H9 (cell line): ENCODE data around the gene SEL1L. TPM values are rescaled to one million over a fixed set of nuclear protein-coding genes. Genes with fewer than 3 reads are reported as not detected.

ENCODE experiments used
- DNase-seq: peaks from one replicate; pipeline ENCODE4 v3.0.0-alpha.2; 2017
- H2AFZ ChIP-seq: one replicate; pipeline ENCODE4 v1.6.1; 2013; ENCODE audit warnings: mild to moderate bottlenecking, low read length, control low read depth, moderate library complexity
- H2AK5ac ChIP-seq: 2 replicates; pipeline ENCODE4 v1.6.1; 2013; ENCODE audit warnings: low read length, control low read depth, mixed read lengths; ENCODE audit not compliant: insufficient read length
- H2BK120ac ChIP-seq: one replicate; pipeline ENCODE4 v1.6.1; 2013; ENCODE audit warnings: low read depth, mild to moderate bottlenecking, low read length, control low read depth, inconsistent platforms; ENCODE audit not compliant: poor library complexity, severe bottlenecking
- H2BK12ac ChIP-seq: 2 replicates; pipeline ENCODE4 v1.6.1; 2013; ENCODE audit warnings: low read length, control low read depth, mixed read lengths, low read depth; ENCODE audit not compliant: insufficient read length
- H2BK15ac ChIP-seq: 2 replicates; pipeline ENCODE4 v1.6.1; 2013; ENCODE audit warnings: low read depth, low read length, control low read depth
- H2BK20ac ChIP-seq: one replicate; pipeline ENCODE4 v1.6.1; 2013; ENCODE audit warnings: low read depth, mild to moderate bottlenecking, low read length, control low read depth, inconsistent platforms; ENCODE audit not compliant: poor library complexity, severe bottlenecking
- H2BK5ac ChIP-seq: 2 replicates; pipeline ENCODE4 v1.6.1; 2013; ENCODE audit warnings: low read length, control low read depth, mixed read lengths; ENCODE audit not compliant: insufficient read length
- H3K14ac ChIP-seq: 2 replicates; pipeline ENCODE4 v1.6.1; 2013; ENCODE audit warnings: low read length, control low read depth; ENCODE audit not compliant: insufficient read depth
- H3K18ac ChIP-seq: 2 replicates; pipeline ENCODE4 v1.6.1; 2013; ENCODE audit warnings: low read depth, mild to moderate bottlenecking, mixed read lengths, low read length, control low read depth; ENCODE audit not compliant: insufficient read length
- H3K23ac ChIP-seq: 2 replicates; pipeline ENCODE4 v1.6.1; 2013; ENCODE audit warnings: low read length, control low read depth, mixed read lengths, low read depth; ENCODE audit not compliant: insufficient read length
- H3K23me2 ChIP-seq: 2 replicates; pipeline ENCODE4 v1.6.1; 2013; ENCODE audit warnings: low read depth, mild to moderate bottlenecking, mixed read lengths, low read length, control low read depth; ENCODE audit not compliant: insufficient read length, poor library complexity, severe bottlenecking
- H3K27ac ChIP-seq: 2 replicates; pipeline ENCODE4 v1.5.1; 2013; ENCODE audit warnings: low read length, control low read depth, mixed read lengths, low read depth; ENCODE audit not compliant: insufficient read length
- H3K27me3 ChIP-seq: 2 replicates; pipeline ENCODE4 v1.6.1; 2013; ENCODE audit warnings: low read length, control low read depth, inconsistent platforms; ENCODE audit not compliant: insufficient read depth
- H3K4ac ChIP-seq: 2 replicates; pipeline ENCODE4 v1.6.1; 2013; ENCODE audit warnings: low read depth, mild to moderate bottlenecking, control low read depth, inconsistent platforms, low read length, moderate library complexity
- H3K4me1 ChIP-seq: 2 replicates; pipeline ENCODE4 v1.6.1; 2013; ENCODE audit warnings: low read length, control low read depth, inconsistent platforms; ENCODE audit not compliant: insufficient read depth
- H3K4me2 ChIP-seq: 2 replicates; pipeline ENCODE4 v1.6.1; 2013; ENCODE audit warnings: low read length, control low read depth, mixed read lengths; ENCODE audit not compliant: insufficient read length, insufficient read depth
- H3K56ac ChIP-seq: 2 replicates; pipeline ENCODE4 v1.6.1; 2013; ENCODE audit warnings: low read depth, mild to moderate bottlenecking, mixed read lengths, low read length, control low read depth; ENCODE audit not compliant: insufficient read length
- H3K79me1 ChIP-seq: 2 replicates; pipeline ENCODE4 v1.6.1; 2013; ENCODE audit warnings: low read depth, mild to moderate bottlenecking, moderate library complexity, low read length, control low read depth, inconsistent platforms; ENCODE audit not compliant: insufficient read depth, poor library complexity, severe bottlenecking
- H3K79me2 ChIP-seq: 2 replicates; pipeline ENCODE4 v1.6.1; 2013; ENCODE audit warnings: low read length, control low read depth, inconsistent platforms; ENCODE audit not compliant: insufficient read depth
- H3K9ac ChIP-seq: 2 replicates; pipeline ENCODE4 v1.6.1; 2013; ENCODE audit warnings: low read length, control low read depth, mixed read lengths; ENCODE audit not compliant: insufficient read length; ENCODE audit errors: extremely low read depth
- H3K9me3 ChIP-seq: one replicate; pipeline ENCODE4 v1.6.1; 2013; ENCODE audit warnings: low read depth, low read length, inconsistent platforms; ENCODE audit not compliant: control insufficient read depth
- H3T11ph ChIP-seq: one replicate; pipeline ENCODE4 v1.6.1; 2013; ENCODE audit warnings: mild to moderate bottlenecking, low read length, control low read depth, inconsistent platforms
- H4K20me1 ChIP-seq: one replicate; pipeline ENCODE4 v1.6.1; 2013; ENCODE audit not compliant: control insufficient read depth, insufficient read length, insufficient read depth
- H4K5ac ChIP-seq: 2 replicates; pipeline ENCODE4 v1.6.1; 2013; ENCODE audit warnings: low read depth, mild to moderate bottlenecking, mixed read lengths, low read length, control low read depth; ENCODE audit not compliant: insufficient read length
- H4K8ac ChIP-seq: replicated peaks from 2 replicates; pipeline ENCODE4 v1.6.1; 2013; ENCODE audit warnings: low read length, control low read depth, mixed read lengths, low read depth; ENCODE audit not compliant: insufficient read length
- H4K91ac ChIP-seq: 2 replicates; pipeline ENCODE4 v1.6.1; 2013; ENCODE audit warnings: low read depth, mild to moderate bottlenecking, moderate library complexity, mixed read lengths, low read length, control low read depth; ENCODE audit not compliant: insufficient read length
- H3K27ac Mint-ChIP-seq, 3 experiments: 2 replicates in 2 of 3; 3 replicates in 1 of 3; pipeline ENCODE4 v1.8.0; 2020 to 2021; ENCODE audit warnings: mixed read lengths in 3 of 3, mild to moderate bottlenecking in 1 of 3, moderate library complexity in 1 of 3
- H3K27me3 Mint-ChIP-seq: 2 replicates; pipeline ENCODE4 v1.8.0; 2021; ENCODE audit warnings: low read depth, mild to moderate bottlenecking, moderate library complexity, mixed read lengths
- H3K36me3 Mint-ChIP-seq, 3 experiments: 2 replicates in 2 of 3; 3 replicates in 1 of 3; pipeline ENCODE4 v1.8.0; 2020 to 2021; ENCODE audit warnings: low read depth in 3 of 3, mixed read lengths in 3 of 3; ENCODE audit not compliant: insufficient read depth in 1 of 3
- H3K4me1 Mint-ChIP-seq, 2 experiments: 2 replicates each; pipeline ENCODE4 v1.8.0; 2020; ENCODE audit warnings: mixed read lengths in 2 of 2
- H3K4me3 Mint-ChIP-seq, 2 experiments: 2 replicates in 1 of 2; 3 replicates in 1 of 2; pipeline ENCODE4 v1.8.0; 2020 to 2021; ENCODE audit warnings: mild to moderate bottlenecking in 2 of 2, mixed read lengths in 2 of 2, moderate library complexity in 1 of 2
- H3K9me3 Mint-ChIP-seq, 2 experiments: 2 replicates in 1 of 2; 3 replicates in 1 of 2; pipeline ENCODE4 v1.8.0; 2020; ENCODE audit warnings: mild to moderate bottlenecking in 2 of 2, mixed read lengths in 2 of 2, moderate library complexity in 1 of 2
- WGBS: extraction: QIAGEN DNeasy Blood & Tissue Kit; methylation state at CpG from one replicate; pipeline ENCODE4 v1.1.7; 2013; ENCODE audit warnings: missing lambda C conversion rate, low lambda C conversion rate, mixed read lengths; ENCODE audit not compliant: insufficient read length; ENCODE audit errors: extremely low coverage; 5-methylcytosine and 5-hydroxymethylcytosine counted together
- total RNA-seq: library from RNA; stranded (reverse); gene quantifications from 2 replicates; pipeline ENCODE4 v1.2.1, GENCODE V29; 2021
- TF ChIP-seq, protein P1 (sequence below): fragments of 200-600 bp; sonication (generic); conservative IDR thresholded peaks from 3 replicates; pipeline ENCODE4 v1.8.0; 2021; ENCODE audit warnings: antibody characterized with exemption, mild to moderate bottlenecking

Gene SEL1L
- total RNA-seq, 1 experiment from 2014 or later = 27.5 TPM

- H3K9me3 ChIP-seq = no peaks in the 10 kb centered on the region
- Mint-ChIP-seq H3K36me3 (no peaks in the 10 kb centered on the region), H3K4me3 (no peak overlapping the region), H3K27ac (no peak overlapping the region; a peak in 1 of 7 replicates), H3K9me3 (0 out of 5 replicates have a peak, but pooled peaks cover 0 to 1% of the 10 kb centered on the region in 2 experiments), H3K27me3 (peaks cover 41% of the 10 kb centered on the region), H3K4me1 (peaks cover 24 to 25% of the 10 kb centered on the region in 2 experiments)
- no peak overlapping the region for H2BK15ac ChIP-seq
- no CpG with 5 or more reads among the region's 2 CpGs for WGBS
- no peak overlapping the region for H3K4ac ChIP-seq
- H3K79me1 ChIP-seq = no peaks in the 10 kb centered on the region
- H3K18ac ChIP-seq = no peak overlapping the region
- no peaks in the 10 kb centered on the region for H4K20me1 ChIP-seq
- DNase-seq = no peak
- H3K4me2 ChIP-seq = no peak overlapping the region
- H2AK5ac ChIP-seq = no peak overlapping the region
- no peak overlapping the region for H4K5ac ChIP-seq
- H3K27ac ChIP-seq = no peak overlapping the region
- no peak overlapping the region for H2BK20ac ChIP-seq
- H4K91ac ChIP-seq = no peak overlapping the region
- no peak overlapping the region for H3K23ac ChIP-seq
- no peak overlapping the region for H3K14ac ChIP-seq
- H2BK12ac ChIP-seq = no peak overlapping the region
- no peak overlapping the region for H2BK120ac ChIP-seq
- H4K8ac ChIP-seq = no peak overlapping the region
- H3K4me1 ChIP-seq = no peaks in the 10 kb centered on the region
- no peak overlapping the region for H2AFZ ChIP-seq
- H3K9ac ChIP-seq = no peak overlapping the region
- H3K79me2 ChIP-seq = no peaks in the 10 kb centered on the region
- H3K23me2 ChIP-seq = no peaks in the 10 kb centered on the region
- no peaks in the 10 kb centered on the region; the same call in 1 of the 2 replicates for H3K27me3 ChIP-seq
- H3T11ph ChIP-seq = no peak overlapping the region
- TF ChIP-seq, protein P1, sequence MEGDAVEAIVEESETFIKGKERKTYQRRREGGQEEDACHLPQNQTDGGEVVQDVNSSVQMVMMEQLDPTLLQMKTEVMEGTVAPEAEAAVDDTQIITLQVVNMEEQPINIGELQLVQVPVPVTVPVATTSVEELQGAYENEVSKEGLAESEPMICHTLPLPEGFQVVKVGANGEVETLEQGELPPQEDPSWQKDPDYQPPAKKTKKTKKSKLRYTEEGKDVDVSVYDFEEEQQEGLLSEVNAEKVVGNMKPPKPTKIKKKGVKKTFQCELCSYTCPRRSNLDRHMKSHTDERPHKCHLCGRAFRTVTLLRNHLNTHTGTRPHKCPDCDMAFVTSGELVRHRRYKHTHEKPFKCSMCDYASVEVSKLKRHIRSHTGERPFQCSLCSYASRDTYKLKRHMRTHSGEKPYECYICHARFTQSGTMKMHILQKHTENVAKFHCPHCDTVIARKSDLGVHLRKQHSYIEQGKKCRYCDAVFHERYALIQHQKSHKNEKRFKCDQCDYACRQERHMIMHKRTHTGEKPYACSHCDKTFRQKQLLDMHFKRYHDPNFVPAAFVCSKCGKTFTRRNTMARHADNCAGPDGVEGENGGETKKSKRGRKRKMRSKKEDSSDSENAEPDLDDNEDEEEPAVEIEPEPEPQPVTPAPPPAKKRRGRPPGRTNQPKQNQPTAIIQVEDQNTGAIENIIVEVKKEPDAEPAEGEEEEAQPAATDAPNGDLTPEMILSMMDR = no peak
- no peak overlapping the region for H2BK5ac ChIP-seq
- no peak overlapping the region for H3K56ac ChIP-seq
These were observed 29.2 kb upstream of the SEL1L start for GRCh38 chr14:81562818-81563217.
